AG10803 (cell line): ENCODE results near the gene GPC5.

ENCODE experiments used
- DNase-seq: peaks from one replicate; pipeline ENCODE4 v3.0.0; 2010; ENCODE audit warnings: low read depth
- H3K4me3 ChIP-seq: 2 replicates; pipeline ENCODE4 v1.5.1; 2011; ENCODE audit warnings: mild to moderate bottlenecking, low read length, control low read depth
- TF ChIP-seq, protein P1 (sequence below): conservative IDR thresholded peaks from 2 replicates; pipeline ENCODE4 v1.5.1; 2011; ENCODE audit warnings: mild to moderate bottlenecking, low read length, control low read depth, inconsistent platforms

Gene GPC5

GRCh38 chr13:92661406-92661805 is 1263.0 kb downstream of the GPC5 start:
- no peak for DNase-seq
- TF ChIP-seq, protein P1, sequence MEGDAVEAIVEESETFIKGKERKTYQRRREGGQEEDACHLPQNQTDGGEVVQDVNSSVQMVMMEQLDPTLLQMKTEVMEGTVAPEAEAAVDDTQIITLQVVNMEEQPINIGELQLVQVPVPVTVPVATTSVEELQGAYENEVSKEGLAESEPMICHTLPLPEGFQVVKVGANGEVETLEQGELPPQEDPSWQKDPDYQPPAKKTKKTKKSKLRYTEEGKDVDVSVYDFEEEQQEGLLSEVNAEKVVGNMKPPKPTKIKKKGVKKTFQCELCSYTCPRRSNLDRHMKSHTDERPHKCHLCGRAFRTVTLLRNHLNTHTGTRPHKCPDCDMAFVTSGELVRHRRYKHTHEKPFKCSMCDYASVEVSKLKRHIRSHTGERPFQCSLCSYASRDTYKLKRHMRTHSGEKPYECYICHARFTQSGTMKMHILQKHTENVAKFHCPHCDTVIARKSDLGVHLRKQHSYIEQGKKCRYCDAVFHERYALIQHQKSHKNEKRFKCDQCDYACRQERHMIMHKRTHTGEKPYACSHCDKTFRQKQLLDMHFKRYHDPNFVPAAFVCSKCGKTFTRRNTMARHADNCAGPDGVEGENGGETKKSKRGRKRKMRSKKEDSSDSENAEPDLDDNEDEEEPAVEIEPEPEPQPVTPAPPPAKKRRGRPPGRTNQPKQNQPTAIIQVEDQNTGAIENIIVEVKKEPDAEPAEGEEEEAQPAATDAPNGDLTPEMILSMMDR: no peak
- H3K4me3 ChIP-seq: no peak overlapping the region

DNA sequence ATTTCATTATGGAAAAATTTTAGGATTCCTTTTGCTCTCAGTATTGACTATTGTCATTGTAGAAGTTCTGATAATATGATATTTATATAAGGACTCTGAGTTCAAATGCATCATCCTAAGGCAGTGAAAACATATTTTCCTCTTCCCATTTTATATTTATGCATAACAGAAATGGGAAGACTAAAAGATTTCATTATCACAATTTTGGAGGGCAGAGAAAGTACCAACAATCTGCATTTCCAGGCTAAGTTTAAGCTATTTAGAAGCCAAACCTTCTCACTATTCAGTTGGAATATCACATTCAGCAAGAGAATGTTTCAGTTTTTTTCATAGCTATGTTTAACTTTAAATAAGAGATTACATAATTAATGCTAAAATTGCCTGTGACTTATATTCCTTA is 1269.7 kb downstream of the GPC5 start:
- TF ChIP-seq, protein P1: no peak
- H3K4me3 ChIP-seq: no peak overlapping the region

DNA sequence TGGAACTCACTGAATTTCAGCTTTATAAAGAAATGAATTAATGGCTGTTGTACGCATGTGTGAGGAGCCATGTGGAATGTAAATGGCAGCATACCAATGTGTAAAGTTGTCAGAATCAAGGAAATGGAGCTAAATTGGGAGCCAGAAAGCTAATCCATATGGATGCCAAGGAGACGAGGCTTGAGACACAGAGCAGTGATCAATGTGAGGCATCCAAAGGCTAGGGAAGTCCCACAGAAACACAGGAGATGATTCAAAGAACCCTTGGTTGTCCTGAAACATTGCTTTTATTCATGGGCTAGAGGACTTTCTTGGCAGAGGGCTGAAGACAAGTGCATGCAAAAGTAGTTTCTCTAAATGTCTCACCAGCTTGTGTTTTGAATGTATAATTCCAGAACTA is 1271.7 kb downstream of the GPC5 start:
- no peak for DNase-seq

More for the DNA sequence above, 1269.7 kb downstream of the GPC5 start:
- no peak for DNase-seq

GRCh38 chr13:92671821-92672220 is 1273.4 kb downstream of the GPC5 start:
- H3K4me3 ChIP-seq: no peak overlapping the region
- no peak for DNase-seq
- TF ChIP-seq, protein P1: no peak

More for the DNA sequence above, 1271.7 kb downstream of the GPC5 start:
- H3K4me3 ChIP-seq: no peak overlapping the region
- TF ChIP-seq, protein P1: no peak

DNA sequence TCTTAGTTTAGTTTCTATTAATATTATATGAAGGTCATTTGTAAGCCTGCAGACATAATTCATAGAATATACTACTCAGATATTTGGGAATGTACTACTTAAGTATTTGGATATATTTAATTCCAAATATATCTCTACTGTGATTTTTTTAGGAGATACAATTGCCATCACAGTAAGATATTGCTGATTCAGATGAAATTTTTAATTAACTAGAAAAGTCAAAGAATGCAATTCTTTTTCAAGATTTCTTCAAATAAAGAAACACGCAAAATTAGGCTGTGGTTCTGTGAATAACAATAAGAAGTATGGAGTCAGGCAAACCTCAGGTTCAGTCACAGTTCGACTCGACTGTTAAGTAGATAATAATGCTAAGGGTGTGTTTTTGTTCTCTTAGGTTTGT is 1277.8 kb downstream of the GPC5 start:
- TF ChIP-seq, protein P1: no peak
- H3K4me3 ChIP-seq: no peak overlapping the region
- DNase-seq: no peak

GRCh38 chr13:92677571-92677970 is 1279.2 kb downstream of the GPC5 start:
- TF ChIP-seq, protein P1: no peak
- DNase-seq: no peak
- H3K4me3 ChIP-seq: no peak overlapping the region

DNA sequence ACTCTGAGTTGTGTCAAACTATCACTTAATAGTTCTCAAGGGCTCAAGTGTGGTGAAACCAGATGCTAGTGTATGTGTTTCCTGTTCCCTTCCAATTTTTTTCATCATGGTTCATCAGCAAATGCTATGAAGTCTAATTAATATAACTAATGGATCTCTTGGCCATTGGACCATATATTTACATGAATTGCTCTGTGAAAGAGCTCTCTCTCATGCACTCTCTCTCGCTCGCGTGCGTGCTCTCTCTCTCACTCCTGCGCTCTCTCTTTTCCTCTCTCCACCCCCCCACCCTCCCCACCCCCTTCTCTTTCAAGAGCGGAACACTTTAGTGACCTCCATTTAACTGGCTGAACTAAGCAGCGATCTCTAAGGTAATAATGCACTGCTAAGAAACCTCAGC is 1281.2 kb downstream of the GPC5 start:
- TF ChIP-seq, protein P1: no peak
- DNase-seq: no peak
- no peak overlapping the region for H3K4me3 ChIP-seq
